ENCODE results near the gene DHRS13. TPM values are rescaled to one million over a fixed set of nuclear protein-coding genes. Genes with fewer than 3 reads are reported as not detected.
A peak's percentile ranks its signal among the peaks of the same experiment; 100 is the strongest.
"Not testable (repeated sequence)": the region's sequence is repeated elsewhere in the genome, so short reads cannot be mapped to it uniquely, and the experiment has no call there.

DHRS13 gene
- total RNA-seq, 1 donor, result 12.0 TPM

DNA sequence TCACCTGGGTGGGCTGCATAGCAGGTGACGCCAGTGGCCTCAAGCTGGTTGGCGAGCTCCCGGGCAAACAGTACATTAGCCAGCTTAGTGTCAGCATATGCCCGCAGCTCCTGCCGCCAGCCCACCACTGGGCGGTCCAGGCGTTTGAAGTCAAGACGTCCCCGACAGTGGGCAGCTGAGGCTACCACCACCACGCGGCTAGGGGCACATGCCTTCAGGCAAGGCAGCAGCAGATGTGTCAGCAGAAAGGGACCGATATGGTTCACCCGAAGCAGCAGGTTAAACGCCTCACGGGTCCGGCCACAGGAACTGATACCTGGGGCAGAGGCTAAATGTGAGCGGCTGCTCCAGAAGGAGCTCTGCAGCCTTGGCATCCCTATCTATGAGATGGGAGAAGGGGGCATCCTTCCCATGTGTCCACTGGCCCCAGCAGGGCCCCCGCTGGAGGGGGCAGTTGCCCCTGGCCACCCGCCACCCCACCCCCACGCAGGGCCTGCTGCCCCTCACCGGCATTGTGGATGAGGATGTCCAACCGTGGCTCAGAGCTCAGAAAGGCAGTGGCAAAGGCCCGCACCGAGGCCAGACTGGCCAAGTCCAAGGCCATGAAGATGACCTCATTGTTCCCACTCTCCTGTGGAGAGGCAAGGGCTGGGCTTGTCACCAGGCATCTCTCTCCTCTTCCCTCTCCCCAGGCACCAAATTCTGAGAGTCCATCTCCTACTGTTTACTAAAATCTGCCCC is 1.7 kb downstream of the DHRS13 start:
- Histone ChIP-seq H3K27me3 (ENCODE audit: insufficient read depth, low read length) (no peaks in the 10 kb centered on the region), H3K9me3 (ENCODE audit: low read depth, low read length) (no peaks in the 10 kb centered on the region), H3K4me1 (ENCODE audit: insufficient read depth, low read length) (peaks cover 43% of the 10 kb centered on the region), H3K4me3 (ENCODE audit: low read length) (no peak overlapping the region)

DNA sequence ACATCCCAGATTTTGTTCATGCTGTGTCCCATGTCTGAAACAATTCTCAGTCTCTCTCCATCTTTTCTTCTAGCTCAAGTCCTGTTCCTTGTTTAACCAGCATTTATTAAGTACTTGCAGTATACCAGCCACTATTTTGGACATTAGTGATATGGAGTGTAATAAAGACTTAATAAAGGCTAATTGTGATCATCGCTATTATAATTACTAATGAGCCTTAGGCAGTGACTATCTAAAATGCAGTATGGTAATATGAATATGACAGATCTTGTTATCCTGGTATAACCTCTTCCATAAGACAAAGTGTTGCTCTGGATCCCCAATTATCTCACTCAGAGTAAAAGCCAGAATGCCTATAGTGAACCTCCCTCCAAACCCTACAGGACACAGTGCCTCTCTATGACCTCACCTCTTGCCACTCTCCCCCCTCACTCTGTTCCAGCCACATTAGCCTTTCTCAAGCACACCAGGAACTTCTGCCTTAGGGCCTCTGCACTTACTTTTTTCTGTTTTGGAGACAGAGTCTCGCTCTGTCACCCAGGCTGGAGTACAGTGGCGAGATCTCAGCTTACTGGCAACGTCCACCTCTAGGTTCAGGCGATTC is 3.6 kb downstream of the DHRS13 start:
- H3K4me1 ChIP-seq (ENCODE audit: insufficient read depth, low read length), result peaks cover 62% of the 10 kb centered on the region
- no peak overlapping the region for H3K4me3 ChIP-seq (ENCODE audit: low read length)
- no peaks in the 10 kb centered on the region for H3K9me3 ChIP-seq (ENCODE audit: low read depth, low read length)
- H3K27me3 ChIP-seq (ENCODE audit: insufficient read depth, low read length), result no peaks in the 10 kb centered on the region

DNA sequence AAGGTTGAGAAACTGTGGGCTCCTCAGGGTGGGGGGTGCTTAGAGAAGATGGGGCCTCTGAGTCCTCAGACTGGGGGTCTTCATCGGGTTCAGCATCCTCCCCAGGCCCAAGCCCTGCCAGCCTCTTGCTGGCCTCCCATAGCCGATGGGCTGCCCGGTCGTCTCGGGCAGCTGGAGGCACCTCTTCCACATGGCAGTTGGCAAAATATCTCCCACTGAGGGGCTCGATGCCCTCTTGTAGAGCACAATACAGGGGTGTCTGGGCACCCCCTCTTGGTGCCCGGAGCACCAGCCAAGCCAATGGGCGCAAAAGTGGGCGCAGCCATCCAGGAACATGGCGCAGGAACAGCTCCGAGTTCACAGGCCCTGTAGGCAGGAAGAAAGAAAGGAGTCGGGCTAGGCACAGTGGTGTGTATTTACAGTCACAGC is 4.3 kb downstream of the DHRS13 start:
- H3K9me3 ChIP-seq (ENCODE audit: low read depth, low read length), result no peaks in the 10 kb centered on the region
- H3K27me3 ChIP-seq (ENCODE audit: insufficient read depth, low read length), result no peaks in the 10 kb centered on the region
- H3K4me1 ChIP-seq (ENCODE audit: insufficient read depth, low read length), result peaks cover 69% of the 10 kb centered on the region
- H3K4me3 ChIP-seq (ENCODE audit: low read length), result no peak overlapping the region

DNA sequence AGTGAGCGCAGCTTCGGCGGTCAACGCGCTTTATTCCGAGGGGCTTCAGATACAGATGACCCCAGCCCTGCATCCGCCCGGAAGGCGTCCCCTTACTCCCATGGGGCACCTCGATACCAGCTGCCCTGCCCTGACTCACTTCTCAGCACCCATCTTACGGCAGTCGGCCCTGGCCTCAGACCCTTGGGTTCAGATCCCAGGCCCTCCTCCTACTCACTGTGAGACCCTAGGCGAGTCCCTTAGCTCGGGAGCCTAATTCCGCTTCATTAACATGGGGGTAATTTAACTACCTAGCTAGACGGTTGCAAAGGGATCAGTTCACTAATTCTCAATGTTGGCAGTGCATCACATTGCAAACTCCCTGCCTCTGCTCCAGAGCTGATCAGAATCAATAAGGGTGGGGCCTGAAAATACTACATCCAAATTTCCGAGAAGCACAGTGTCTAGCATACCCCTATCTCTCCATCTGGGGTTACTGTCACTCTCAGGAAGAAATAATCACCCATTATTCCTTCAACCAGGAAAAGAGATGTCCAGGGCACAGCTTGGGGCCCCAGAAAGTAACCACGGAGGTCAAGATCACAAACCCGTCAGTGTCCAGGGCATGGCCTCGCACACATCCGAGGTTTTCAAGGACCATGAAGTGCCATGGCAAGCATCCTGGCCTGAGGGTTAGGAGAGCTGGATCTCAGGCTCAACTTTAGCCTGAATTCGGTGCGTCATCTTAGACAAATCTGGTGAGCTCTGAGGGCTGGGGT is 4.9 kb downstream of the DHRS13 start:
- H3K4me3 ChIP-seq (ENCODE audit: low read length), result peak overlapping the region; percentile 88
- H3K4me1 ChIP-seq (ENCODE audit: insufficient read depth, low read length), result peaks cover 71% of the 10 kb centered on the region

DNA sequence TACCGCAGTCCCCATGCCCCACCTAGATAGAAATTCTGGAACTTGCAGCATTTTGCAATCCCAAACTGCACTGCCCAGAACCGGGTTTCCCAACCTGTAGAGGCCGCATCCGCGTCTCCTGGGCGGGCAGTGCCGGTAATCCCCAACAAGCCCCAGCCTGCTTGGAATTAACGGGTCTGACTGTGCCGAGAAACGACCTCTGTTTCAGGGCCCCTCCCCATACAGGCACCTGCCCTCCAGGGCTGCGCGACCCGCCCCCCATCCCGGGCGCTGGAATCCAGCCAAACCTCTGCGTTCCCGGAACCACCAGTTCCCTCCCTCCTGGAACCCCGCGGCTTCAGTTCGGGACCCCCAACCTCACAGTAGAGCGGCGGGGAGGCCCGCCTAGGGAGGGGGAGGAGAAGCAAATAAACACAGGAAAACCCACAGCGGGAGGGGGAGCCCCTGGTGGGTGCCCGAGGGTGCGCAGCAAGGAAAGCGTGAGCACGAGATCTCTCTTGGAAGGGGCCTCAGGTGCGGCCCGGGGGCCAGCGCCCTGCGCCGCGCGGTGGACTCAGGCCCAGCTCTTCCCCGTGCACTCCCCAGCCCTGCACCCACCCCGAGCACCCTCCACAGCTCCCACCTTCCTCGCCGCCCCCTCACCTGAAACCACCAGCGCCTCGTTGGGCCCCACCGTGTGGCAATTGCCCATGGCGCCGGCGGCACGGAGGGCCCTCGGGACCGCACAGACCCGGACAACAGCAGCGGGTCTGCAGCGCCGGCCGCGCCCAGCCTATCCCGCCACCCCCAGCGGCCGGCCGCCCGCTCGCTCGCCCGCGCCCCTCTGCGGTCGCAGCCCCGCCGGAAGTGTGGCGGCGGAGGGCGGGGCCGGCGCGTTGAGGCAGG is 5.8 kb downstream of the DHRS13 start, which contains the start of gene FLOT2:
FLOT2 (minus strand) TSS at position 850 of the 885 bp plus-strand sequence; CDS start at position 691, 159 bp downstream.
- Histone ChIP-seq H3K9me3 (ENCODE audit: low read depth, low read length) (no peaks in the 10 kb centered on the region), H3K4me1 (ENCODE audit: insufficient read depth, low read length) (peaks cover 77% of the 10 kb centered on the region)

More for the DNA sequence above, 4.9 kb downstream of the DHRS13 start:
- Histone ChIP-seq H3K9me3 (ENCODE audit: low read depth, low read length) (no peaks in the 10 kb centered on the region), H3K27me3 (ENCODE audit: insufficient read depth, low read length) (no peaks in the 10 kb centered on the region)

DNA sequence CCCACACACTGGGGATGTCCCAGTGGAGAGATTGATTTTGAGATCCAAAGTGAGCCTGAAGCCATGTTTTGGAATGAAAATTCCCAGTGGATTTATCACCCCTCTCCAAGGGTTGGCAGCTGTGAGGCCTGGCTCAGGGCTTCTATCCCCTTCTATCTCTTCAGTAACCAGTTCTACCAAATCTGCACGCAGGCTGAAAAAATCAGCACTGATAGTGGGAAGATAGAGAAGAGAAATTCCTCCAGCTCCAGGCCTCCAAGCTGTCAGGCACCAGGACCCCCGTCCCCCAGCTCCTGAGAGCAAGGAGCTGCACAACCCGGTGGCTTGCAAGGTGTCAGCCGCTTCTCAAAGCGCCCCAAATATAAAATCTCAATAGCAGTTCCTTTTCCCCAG is 6.4 kb downstream of the DHRS13 start:
- H3K4me1 ChIP-seq (ENCODE audit: insufficient read depth, low read length), result peaks cover 77% of the 10 kb centered on the region
- H3K9me3 ChIP-seq (ENCODE audit: low read depth, low read length), result no peaks in the 10 kb centered on the region
- H3K4me3 ChIP-seq (ENCODE audit: low read length), result peak overlapping the region; percentile 88
- H3K27me3 ChIP-seq (ENCODE audit: insufficient read depth, low read length), result no peaks in the 10 kb centered on the region

More for the DNA sequence above, 5.8 kb downstream of the DHRS13 start, which contains the start of gene FLOT2:
- Histone ChIP-seq H3K4me3 (ENCODE audit: low read length) (peak within 1 kb of the TSS; percentile 88), H3K27me3 (ENCODE audit: insufficient read depth, low read length) (no peaks in the 10 kb centered on the region)

DNA sequence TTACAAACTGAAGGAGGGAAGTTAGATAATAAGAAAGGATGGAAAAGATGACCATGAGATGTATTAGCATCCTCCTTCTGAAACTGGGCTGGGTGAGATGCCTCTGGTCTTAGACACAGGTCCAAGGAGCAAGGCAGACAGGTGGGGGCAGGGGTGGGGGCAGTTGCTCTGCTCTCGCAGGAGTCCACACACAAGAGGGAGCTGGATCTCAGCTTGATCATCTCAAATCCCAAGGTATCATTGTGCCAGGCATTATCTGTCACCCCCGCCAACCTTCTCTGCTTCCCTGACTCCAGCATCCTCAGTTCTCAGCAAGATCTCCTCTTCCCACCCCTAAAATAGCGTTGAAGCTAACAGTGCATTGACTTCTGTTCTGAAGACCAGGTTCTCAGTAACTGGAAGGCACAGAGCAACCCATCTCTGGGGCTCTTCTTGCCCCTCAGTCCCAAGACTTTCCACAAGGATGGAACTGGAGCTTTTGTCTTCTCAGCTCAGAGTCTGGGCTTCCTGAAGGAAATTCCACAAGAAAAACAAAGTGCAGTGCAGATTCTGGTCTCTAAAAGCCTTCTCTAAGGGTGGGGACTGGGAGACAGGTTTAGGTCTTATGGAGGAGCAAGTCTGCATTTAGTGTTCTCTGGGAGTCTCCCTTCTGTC is 7.0 kb downstream of the DHRS13 start:
- Histone ChIP-seq H3K27me3 (ENCODE audit: insufficient read depth, low read length) (no peaks in the 10 kb centered on the region), H3K9me3 (ENCODE audit: low read depth, low read length) (no peaks in the 10 kb centered on the region), H3K4me1 (ENCODE audit: insufficient read depth, low read length) (peaks cover 77% of the 10 kb centered on the region), H3K4me3 (ENCODE audit: low read length) (peak overlapping the region; percentile 88)

DNA sequence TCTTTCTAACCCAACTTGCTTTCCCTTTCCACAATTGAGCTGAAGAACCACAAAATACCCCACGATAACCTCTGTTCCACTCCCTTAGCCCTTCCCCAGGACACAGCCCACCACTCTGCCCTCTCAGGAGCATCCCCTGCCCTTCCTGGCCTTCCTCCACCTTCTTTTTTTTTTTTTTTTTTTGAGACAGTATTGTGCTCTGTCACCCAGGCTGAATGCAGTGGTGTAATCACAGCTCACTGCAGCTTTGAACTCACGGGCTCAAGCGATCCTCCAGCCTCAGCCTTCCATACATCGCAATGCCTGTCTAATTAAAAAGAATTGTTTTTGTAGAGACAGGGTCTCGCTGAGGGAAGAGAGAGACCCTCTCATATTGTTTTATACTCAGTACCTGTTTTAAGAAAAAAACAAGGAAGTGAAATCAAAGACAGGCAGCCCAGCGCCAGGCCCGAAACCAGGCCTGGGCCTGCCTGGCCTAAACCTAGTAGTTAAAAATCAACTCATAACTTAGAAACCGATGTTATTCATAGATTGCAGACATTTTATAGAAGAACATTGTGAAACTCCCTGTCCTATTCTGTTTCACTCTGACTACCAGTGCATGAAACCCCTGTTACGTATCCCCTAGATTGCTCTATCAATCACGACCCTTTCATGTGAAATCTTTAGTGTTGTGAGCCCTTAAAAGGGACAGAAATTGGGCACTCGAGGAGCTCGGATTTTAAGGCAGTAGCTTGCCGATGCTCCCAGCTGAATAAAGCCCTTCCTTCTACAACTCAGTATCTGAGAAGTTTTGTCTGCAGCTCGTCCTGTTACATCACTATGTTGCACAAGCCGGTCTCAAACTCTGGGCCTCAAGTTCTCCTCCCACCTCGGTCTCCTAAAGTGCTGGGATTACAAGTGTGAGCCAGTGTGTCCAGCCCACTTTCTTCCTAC is 9.4 kb downstream of the DHRS13 start:
- H3K9me3 ChIP-seq (ENCODE audit: low read depth, low read length); H3K27me3 ChIP-seq (ENCODE audit: insufficient read depth, low read length): not testable (repeated sequence)
- H3K4me3 ChIP-seq (ENCODE audit: low read length), result peak overlapping the region; percentile 2
- peaks cover 86% of the 10 kb centered on the region for H3K4me1 ChIP-seq (ENCODE audit: insufficient read depth, low read length)

DNA sequence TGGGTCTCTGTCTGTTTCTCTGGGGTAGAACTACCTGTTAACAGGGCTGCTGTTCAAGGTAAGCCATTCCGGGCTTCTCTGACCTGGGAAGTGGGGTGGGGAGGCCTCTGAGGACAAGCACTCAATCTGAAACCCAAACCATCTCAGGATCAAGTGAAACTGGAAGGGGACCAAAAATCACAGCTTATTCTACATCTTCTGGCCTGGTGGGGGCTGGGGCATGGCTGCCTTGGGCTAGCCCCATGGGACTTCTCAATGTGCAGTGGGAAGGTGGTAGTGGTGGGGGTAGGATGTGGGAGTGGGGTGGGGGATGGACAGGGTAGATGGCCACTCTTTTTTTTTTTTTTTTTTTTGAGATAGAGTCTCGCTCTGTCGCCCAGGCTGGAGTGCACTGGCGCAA is 10.9 kb downstream of the DHRS13 start:
- Histone ChIP-seq H3K4me3 (ENCODE audit: low read length) (no peak overlapping the region), H3K9me3 (ENCODE audit: low read depth, low read length) (no peaks in the 10 kb centered on the region), H3K4me1 (ENCODE audit: insufficient read depth, low read length) (peaks cover 77% of the 10 kb centered on the region), H3K27me3 (ENCODE audit: insufficient read depth, low read length) (no peaks in the 10 kb centered on the region)

DNA sequence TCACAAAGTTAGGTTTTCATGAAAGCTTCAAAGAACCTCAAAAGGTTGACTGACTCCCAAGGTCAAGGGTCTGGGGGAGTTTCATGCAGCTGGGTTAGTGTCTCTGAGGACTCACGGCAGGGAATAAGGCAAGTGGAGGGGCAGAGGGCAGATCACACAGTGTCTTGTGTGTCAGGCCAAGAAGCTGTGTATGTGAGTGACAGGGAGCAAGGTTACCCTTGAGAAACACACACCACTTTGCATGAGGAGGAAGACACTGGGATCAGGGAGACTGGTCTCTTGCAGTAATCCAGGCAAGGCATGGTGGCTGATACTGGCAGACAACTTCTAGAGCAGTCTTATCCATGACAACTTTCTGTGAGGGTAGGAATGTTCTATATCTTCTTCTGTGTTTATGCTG is 11.7 kb downstream of the DHRS13 start:
- no peaks in the 10 kb centered on the region for H3K27me3 ChIP-seq (ENCODE audit: insufficient read depth, low read length)
- no peaks in the 10 kb centered on the region for H3K9me3 ChIP-seq (ENCODE audit: low read depth, low read length)
- peaks cover 69% of the 10 kb centered on the region for H3K4me1 ChIP-seq (ENCODE audit: insufficient read depth, low read length)
- no peak overlapping the region for H3K4me3 ChIP-seq (ENCODE audit: low read length)

DNA sequence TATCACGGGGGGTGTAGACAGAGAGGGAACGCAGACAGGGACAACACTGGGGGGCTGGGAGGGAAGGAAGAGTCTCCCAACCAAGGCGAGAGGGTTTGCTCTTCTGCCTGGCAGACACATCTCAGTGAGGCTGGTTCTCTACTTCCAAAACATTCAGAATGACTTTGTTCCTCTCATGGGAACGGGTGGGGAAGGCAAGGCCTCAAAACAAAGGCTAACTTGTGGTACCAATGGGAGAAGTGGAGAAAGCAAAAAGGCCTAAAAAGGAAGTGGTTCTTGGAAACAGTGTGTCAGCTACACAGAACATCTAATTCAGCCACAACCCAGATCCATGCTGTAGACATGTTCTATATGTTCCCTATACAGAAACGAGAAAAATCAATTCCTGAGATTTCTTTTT is 12.9 kb downstream of the DHRS13 start:
- no peaks in the 10 kb centered on the region for H3K9me3 ChIP-seq (ENCODE audit: low read depth, low read length)
- H3K4me1 ChIP-seq (ENCODE audit: insufficient read depth, low read length), result peaks cover 57% of the 10 kb centered on the region
- H3K27me3 ChIP-seq (ENCODE audit: insufficient read depth, low read length), result no peaks in the 10 kb centered on the region
- no peak overlapping the region for H3K4me3 ChIP-seq (ENCODE audit: low read length)

DNA sequence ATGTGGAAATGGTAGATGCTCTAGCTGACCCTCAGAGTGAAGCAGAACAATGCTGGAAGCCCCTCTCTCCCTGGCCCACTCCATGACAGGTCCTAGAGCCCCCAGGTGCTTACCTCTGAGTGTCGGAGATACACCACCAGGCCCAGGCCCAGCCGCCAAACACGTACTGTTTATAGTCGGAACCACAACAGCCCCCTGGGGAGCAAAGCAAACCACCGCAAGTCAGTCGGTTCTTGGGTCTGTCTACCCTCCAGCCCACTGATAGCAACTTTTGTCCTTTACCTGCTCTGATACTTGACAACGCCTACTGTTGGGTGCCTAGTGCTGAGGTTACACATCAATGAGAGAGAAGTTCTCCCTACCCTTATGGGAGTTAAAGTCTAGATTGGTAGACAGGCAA is 14.0 kb downstream of the DHRS13 start:
- H3K9me3 ChIP-seq (ENCODE audit: low read depth, low read length), result no peaks in the 10 kb centered on the region
- no peaks in the 10 kb centered on the region for H3K27me3 ChIP-seq (ENCODE audit: insufficient read depth, low read length)
- H3K4me1 ChIP-seq (ENCODE audit: insufficient read depth, low read length), result peaks cover 45% of the 10 kb centered on the region
- no peak overlapping the region for H3K4me3 ChIP-seq (ENCODE audit: low read length)

DNA sequence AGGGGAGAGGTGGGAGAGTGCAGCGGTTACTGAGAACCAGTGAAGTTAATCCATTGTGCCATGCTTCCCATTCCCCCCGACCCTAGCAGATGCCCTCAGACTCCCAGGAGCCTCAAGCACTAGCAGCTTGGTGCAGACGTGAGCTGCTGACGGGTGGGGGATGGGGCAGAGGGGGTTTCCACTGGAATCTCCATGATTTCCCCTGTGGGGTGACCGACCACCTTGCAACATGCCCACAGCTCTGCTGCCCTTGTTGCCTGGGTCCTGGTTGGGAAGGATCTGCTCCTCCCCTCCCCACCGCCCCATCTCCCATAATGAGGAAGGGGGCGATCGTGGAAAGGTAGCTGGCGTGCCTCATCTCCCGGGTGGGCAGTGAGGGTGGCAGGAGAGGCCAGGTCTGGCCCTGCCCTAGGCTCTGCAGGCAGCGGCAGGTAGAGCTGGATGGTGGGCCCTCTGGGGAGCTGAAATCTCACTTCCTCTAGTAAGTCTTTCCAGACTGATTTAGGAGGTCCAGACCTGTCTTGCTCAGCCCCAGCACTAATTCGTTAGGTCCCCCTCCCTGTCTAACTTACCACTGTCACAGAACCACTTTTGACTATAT is 14.9 kb downstream of the DHRS13 start:
- H3K4me1 ChIP-seq (ENCODE audit: insufficient read depth, low read length), result peaks cover 36% of the 10 kb centered on the region
- H3K27me3 ChIP-seq (ENCODE audit: insufficient read depth, low read length), result no peaks in the 10 kb centered on the region
- no peak overlapping the region for H3K4me3 ChIP-seq (ENCODE audit: low read length)
- no peaks in the 10 kb centered on the region for H3K9me3 ChIP-seq (ENCODE audit: low read depth, low read length)
